Spleen (tissue), 7 donors: ENCODE results near the gene BTBD18.

ENCODE experiments used
- POLR2A ChIP-seq, 3 donors: fragments of 450-650 bp; IDR thresholded peaks; one replicate each; pipeline ENCODE4 v1.5.1; 2017; ENCODE audit warnings: antibody characterized with exemption in 3 of 3, mild to moderate bottlenecking in 1 of 3
- POLR2AphosphoS5 ChIP-seq, 3 donors: sonication (generic); formaldehyde crosslinking; IDR thresholded peaks; one replicate each; pipeline ENCODE4 v1.5.1; 2017; ENCODE audit warnings: antibody characterized with exemption in 3 of 3
- TF ChIP-seq, protein P1 (sequence below), 11 experiments: fragments of 200-600 bp in 7 of 11; fragments of 450-650 bp in 4 of 11; sonication (generic) in 4 of 11; IDR thresholded peaks in 8 of 11; conservative IDR thresholded peaks in 3 of 11; 1 replicate in 7 of 11; 2 replicates in 4 of 11; pipeline versions ENCODE4 v1.4.0 to v1.8.0; 2016 to 2021; ENCODE audit warnings: antibody characterized with exemption in 11 of 11, inconsistent platforms in 4 of 11, mild to moderate bottlenecking in 1 of 11
- donor health status: DM: no; HTN: no; CAD: no; lungs with moderate emphysema.
- donor health status: DM: no; HTN: no; CAD: no.
- donor health status: DM: no; HTN: no; CAD: no.

DNA sequence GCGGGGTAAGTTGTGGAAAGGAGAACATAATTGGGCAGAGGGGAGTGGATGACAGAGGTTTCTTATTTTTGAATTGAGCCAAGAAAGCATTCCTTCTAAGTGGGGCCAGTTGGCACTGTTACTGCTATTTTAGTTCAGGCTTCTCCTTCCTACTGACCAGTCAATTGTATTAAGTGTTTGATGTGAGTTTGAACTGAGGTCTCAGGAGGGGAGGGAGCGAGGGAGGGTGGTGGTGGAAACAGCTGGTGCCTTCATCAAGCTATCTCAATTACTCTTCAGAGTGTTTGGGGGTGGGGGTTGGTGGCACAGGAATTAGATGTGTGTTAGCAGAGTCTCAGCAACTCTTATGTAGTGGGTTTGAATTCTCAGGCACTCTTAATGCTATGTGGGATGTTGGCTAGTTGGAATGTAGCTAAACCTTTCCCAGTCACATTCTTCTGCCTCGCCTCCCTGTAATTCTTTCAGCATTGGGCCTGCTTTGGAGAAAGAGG is 24.5 kb upstream of the BTBD18 start:
- TF ChIP-seq, protein P1, sequence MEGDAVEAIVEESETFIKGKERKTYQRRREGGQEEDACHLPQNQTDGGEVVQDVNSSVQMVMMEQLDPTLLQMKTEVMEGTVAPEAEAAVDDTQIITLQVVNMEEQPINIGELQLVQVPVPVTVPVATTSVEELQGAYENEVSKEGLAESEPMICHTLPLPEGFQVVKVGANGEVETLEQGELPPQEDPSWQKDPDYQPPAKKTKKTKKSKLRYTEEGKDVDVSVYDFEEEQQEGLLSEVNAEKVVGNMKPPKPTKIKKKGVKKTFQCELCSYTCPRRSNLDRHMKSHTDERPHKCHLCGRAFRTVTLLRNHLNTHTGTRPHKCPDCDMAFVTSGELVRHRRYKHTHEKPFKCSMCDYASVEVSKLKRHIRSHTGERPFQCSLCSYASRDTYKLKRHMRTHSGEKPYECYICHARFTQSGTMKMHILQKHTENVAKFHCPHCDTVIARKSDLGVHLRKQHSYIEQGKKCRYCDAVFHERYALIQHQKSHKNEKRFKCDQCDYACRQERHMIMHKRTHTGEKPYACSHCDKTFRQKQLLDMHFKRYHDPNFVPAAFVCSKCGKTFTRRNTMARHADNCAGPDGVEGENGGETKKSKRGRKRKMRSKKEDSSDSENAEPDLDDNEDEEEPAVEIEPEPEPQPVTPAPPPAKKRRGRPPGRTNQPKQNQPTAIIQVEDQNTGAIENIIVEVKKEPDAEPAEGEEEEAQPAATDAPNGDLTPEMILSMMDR (IDR thresholded peaks at IDR 0.05 in 8 of 11, conservative IDR thresholded peaks at IDR 0.05 in 3 of 11): no peak
- no peak for TF ChIP-seq POLR2A (IDR thresholded peaks at IDR 0.05)
- no peak for TF ChIP-seq POLR2AphosphoS5 (IDR thresholded peaks at IDR 0.05)
